HG02885 (cell line): ENCODE results near the gene SLC28A2.

Experiments
- ATAC-seq: cut with Tn5 transposase; IDR thresholded peaks from one replicate; pipeline ENCODE4 v1.9.1; 2021; ENCODE audit warnings: mild to moderate bottlenecking; ENCODE audit not compliant: unreplicated experiment, poor library complexity

The SLC28A2 gene

GRCh38 chr15:45319472-45320214 is 67.6 kb downstream of the SLC28A2 start:
- ATAC-seq, result no peak

GRCh38 chr15:45320581-45321205 is 68.7 kb downstream of the SLC28A2 start:
- no peak for ATAC-seq

- ATAC-seq, result no peak
Measured at GRCh38 chr15:45326280-45326679, 74.2 kb downstream of the SLC28A2 start.

GRCh38 chr15:45326741-45327140 is 74.7 kb downstream of the SLC28A2 start:
- ATAC-seq, result no peak
